GM12878 (cell line): ENCODE data around the gene ATXN2. TPM values are rescaled to one million over a fixed set of nuclear protein-coding genes. Genes with fewer than 3 reads are reported as not detected.

Source experiments
- CREB1 ChIP-seq: IDR thresholded peaks from 2 replicates; pipeline ENCODE4 v1.6.1; 2012; ENCODE audit warnings: low read depth, mild to moderate bottlenecking, inconsistent platforms
- CTCF ChIP-seq, 3 experiments: IDR thresholded peaks in 2 of 3; conservative IDR thresholded peaks in 1 of 3; 2 replicates each; pipeline ENCODE4 v1.5.1; 2011; ENCODE audit warnings: low read depth in 3 of 3, low read length in 3 of 3, mild to moderate bottlenecking in 3 of 3, control low read depth in 2 of 3, moderate library complexity in 2 of 3, inconsistent platforms in 1 of 3, mixed read lengths in 1 of 3; ENCODE audit not compliant: control insufficient read depth in 2 of 3, insufficient read depth in 1 of 3; ENCODE audit errors: extremely low read depth in 1 of 3
- HCFC1 ChIP-seq: fragments of 150-350 bp; IDR thresholded peaks from 2 replicates; pipeline ENCODE4 v1.6.1; 2014; ENCODE audit warnings: low read length
- JUNB ChIP-seq: IDR thresholded peaks from 2 replicates; pipeline ENCODE4 v1.6.1; 2016; ENCODE audit warnings: antibody characterized with exemption, mild to moderate bottlenecking
- LARP7 ChIP-seq: fragments of 450-650 bp; IDR thresholded peaks from 2 replicates; pipeline ENCODE4 v1.6.1; 2017; ENCODE audit warnings: mild to moderate bottlenecking
- NKRF ChIP-seq: fragments of 450-650 bp; conservative IDR thresholded peaks from 2 replicates; pipeline ENCODE4 v1.6.1; 2017; ENCODE audit warnings: mild to moderate bottlenecking, moderate library complexity
- POLR2AphosphoS5 ChIP-seq: IDR thresholded peaks from 2 replicates; pipeline ENCODE4 v1.6.1; 2011; ENCODE audit warnings: mild to moderate bottlenecking, low read length, inconsistent platforms
- RB1 ChIP-seq: fragments of 450-650 bp; formaldehyde crosslinking; IDR thresholded peaks from 2 replicates; pipeline ENCODE4 v1.6.1; 2017; ENCODE audit warnings: mild to moderate bottlenecking, borderline replicate concordance
- SMARCA5 ChIP-seq: fragments of 450-650 bp; IDR thresholded peaks from 2 replicates; pipeline ENCODE4 v1.6.1; 2017; ENCODE audit warnings: mild to moderate bottlenecking
- SPI1 ChIP-seq: IDR thresholded peaks from 2 replicates; pipeline ENCODE4 v1.6.1; 2011; ENCODE audit warnings: low read depth, mild to moderate bottlenecking, low read length, moderate library complexity, borderline replicate concordance; ENCODE audit not compliant: insufficient read depth
- SRF ChIP-seq, 2 experiments: IDR thresholded peaks; 2 replicates each; pipeline ENCODE4 v1.6.1; 2011; ENCODE audit warnings: low read depth in 2 of 2, low read length in 2 of 2, mild to moderate bottlenecking in 1 of 2, moderate library complexity in 1 of 2
- TAF1 ChIP-seq: IDR thresholded peaks from 2 replicates; pipeline ENCODE4 v1.6.1; 2011; ENCODE audit warnings: mild to moderate bottlenecking, low read depth, low read length, borderline replicate concordance
- TARDBP ChIP-seq: IDR thresholded peaks from 2 replicates; pipeline ENCODE4 v1.6.1; 2016; ENCODE audit warnings: borderline replicate concordance
- USF1 ChIP-seq: IDR thresholded peaks from 2 replicates; pipeline ENCODE4 v1.6.1; 2011; ENCODE audit warnings: borderline replicate concordance, low read depth, mild to moderate bottlenecking, moderate library complexity, mixed read lengths, low read length; ENCODE audit not compliant: insufficient read depth; ENCODE audit errors: extremely low read length
- ZNF622 ChIP-seq: fragments of 450-650 bp; IDR thresholded peaks from 2 replicates; pipeline ENCODE4 v1.6.1; 2017; ENCODE audit warnings: mild to moderate bottlenecking, inconsistent platforms
- polyA plus RNA-seq, 11 experiments: library from polyadenylated mRNA; depleted of rRNA in 4 of 11; unstranded in 6 of 11; stranded (reverse) in 5 of 11; fragments of >200 nt; fragmentation: Nextera tagmentation in 4 of 11; fragmentation: Illumina TruSeq in 1 of 11; extraction: Ambion mirVana in 4 of 11; extraction: Trizol in 1 of 11; gene quantifications; 1 replicate in 1 of 11; 2 replicates in 10 of 11; pipeline versions ENCODE4 v1.2.1 to v1.2.3, GENCODE V29; 2011 to 2016; ENCODE audit warnings: inconsistent platforms in 2 of 11, missing spikeins in 2 of 11, low read depth in 1 of 11
- total RNA-seq, 4 experiments: library from RNA; depleted of rRNA in 3 of 4; stranded (reverse); fragments of >200 nt in 3 of 4; fragmentation: Illumina TruSeq in 1 of 4; extraction: Trizol in 1 of 4; gene quantifications; 2 replicates each; pipeline versions ENCODE4 v1.2.1 to v1.2.3, GENCODE V29; 2013 to 2021
- TF ChIP-seq, protein P1 (sequence below): IDR thresholded peaks from 2 replicates; pipeline ENCODE4 v1.6.1; 2011; ENCODE audit warnings: low read depth, low read length, improper control_type of control experiment, borderline replicate concordance
- TF ChIP-seq, protein P2 (sequence below): fragments of 450-650 bp; IDR thresholded peaks from 2 replicates; pipeline ENCODE4 v1.6.1; 2016; ENCODE audit warnings: mild to moderate bottlenecking, moderate library complexity, borderline replicate concordance

The ATXN2 gene
- total and polyA plus RNA-seq, 10 of the 15 experiments (the other 5 are each of a cell fraction or from before 2014, with no cell fraction given), result 8.8 to 31.5 (median 19.0) TPM

DNA sequence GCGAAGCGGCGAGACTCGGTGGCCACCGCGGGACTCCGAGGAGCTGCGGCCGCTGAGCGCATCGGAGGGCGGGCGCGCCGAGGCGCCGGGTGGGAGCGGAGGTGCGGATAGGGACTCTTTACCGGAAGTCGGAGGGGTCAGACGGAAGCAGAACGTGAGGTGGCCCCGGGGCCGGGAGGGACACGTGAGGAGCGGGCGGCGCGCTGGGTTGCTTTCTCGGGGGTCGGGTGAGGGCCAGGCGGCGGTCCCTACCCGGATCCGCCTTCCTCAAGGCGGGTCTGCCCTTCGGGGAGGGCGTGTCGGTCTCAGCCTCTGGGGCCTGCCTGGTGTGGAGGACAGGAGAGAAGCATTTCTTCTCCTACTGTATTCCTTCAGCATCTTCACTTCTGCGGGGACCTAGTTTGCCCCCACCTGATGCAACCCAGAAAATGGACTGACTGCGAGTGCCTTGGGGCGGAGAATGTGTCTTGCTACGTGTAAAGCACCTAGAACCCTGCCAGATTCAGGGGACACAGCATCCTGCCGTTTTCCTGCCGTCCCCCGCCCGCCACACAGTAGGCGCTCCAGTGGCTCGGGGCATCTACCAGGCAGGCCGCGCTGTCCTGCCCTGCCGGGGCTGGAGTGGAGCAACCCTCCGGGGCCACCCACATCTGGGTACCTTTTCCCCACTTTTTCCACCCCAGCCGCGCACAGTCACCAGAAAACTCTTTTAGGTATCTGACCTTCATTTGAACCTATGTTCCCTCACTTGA is 514 bp upstream of the ATXN2 start (continued):
- TF ChIP-seq RB1 (no peak), NKRF (peak; percentile 72), TAF1 (peak; percentile 88; the same call in 1 of the 2 replicates), TARDBP (peak; percentile 65; the same call in 1 of the 2 replicates), USF1 (peak; percentile 87), JUNB (no peak), CTCF (IDR thresholded peaks at IDR 0.05 in 2 of 3, conservative IDR thresholded peaks at IDR 0.05 in 1 of 3; ENCODE audit: control insufficient read depth in 2 of 3, extremely low read depth in 1 of 3, insufficient read depth in 1 of 3, low read depth in 3 of 3, low read length in 3 of 3) (no peak), SMARCA5 (peak; percentile 38; the same call in 1 of the 2 replicates), SPI1 (no peak), POLR2AphosphoS5 (peak; percentile 96), HCFC1 (peak; percentile 56), CREB1 (no peak), SRF (IDR thresholded peaks at IDR 0.05; ENCODE audit: low read depth in 2 of 2, low read length in 2 of 2) (peak in 1 of 2 experiments; percentile 54; a peak in 1 of 4 replicates), LARP7 (peak; percentile 84), ZNF622 (no peak)
- TF ChIP-seq, protein P1, sequence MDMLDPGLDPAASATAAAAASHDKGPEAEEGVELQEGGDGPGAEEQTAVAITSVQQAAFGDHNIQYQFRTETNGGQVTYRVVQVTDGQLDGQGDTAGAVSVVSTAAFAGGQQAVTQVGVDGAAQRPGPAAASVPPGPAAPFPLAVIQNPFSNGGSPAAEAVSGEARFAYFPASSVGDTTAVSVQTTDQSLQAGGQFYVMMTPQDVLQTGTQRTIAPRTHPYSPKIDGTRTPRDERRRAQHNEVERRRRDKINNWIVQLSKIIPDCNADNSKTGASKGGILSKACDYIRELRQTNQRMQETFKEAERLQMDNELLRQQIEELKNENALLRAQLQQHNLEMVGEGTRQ, result peak; percentile 54
- TF ChIP-seq, protein P2, sequence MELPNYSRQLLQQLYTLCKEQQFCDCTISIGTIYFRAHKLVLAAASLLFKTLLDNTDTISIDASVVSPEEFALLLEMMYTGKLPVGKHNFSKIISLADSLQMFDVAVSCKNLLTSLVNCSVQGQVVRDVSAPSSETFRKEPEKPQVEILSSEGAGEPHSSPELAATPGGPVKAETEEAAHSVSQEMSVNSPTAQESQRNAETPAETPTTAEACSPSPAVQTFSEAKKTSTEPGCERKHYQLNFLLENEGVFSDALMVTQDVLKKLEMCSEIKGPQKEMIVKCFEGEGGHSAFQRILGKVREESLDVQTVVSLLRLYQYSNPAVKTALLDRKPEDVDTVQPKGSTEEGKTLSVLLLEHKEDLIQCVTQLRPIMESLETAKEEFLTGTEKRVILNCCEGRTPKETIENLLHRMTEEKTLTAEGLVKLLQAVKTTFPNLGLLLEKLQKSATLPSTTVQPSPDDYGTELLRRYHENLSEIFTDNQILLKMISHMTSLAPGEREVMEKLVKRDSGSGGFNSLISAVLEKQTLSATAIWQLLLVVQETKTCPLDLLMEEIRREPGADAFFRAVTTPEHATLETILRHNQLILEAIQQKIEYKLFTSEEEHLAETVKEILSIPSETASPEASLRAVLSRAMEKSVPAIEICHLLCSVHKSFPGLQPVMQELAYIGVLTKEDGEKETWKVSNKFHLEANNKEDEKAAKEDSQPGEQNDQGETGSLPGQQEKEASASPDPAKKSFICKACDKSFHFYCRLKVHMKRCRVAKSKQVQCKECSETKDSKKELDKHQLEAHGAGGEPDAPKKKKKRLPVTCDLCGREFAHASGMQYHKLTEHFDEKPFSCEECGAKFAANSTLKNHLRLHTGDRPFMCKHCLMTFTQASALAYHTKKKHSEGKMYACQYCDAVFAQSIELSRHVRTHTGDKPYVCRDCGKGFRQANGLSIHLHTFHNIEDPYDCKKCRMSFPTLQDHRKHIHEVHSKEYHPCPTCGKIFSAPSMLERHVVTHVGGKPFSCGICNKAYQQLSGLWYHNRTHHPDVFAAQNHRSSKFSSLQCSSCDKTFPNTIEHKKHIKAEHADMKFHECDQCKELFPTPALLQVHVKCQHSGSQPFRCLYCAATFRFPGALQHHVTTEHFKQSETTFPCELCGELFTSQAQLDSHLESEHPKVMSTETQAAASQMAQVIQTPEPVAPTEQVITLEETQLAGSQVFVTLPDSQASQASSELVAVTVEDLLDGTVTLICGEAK, result peak; percentile 90
